HL-60/S4 treated with retinoic acid at 250 ng/mL for 4 days and 3 days (cell line): Measurements from ENCODE around the gene AMN.

Experiments used
- in situ Hi-C: fragments of 300-500 bp; cut with MboI; formaldehyde crosslinking; loops from 2 replicates; pipeline ENCODE4 v1.7.0; 2022; ENCODE audit warnings: low sequenced_read_pairs

AMN gene

GRCh38 chr14:102898776-102899515 is 23.5 kb upstream of the AMN start:
- in situ Hi-C loops, result no loop called here

GRCh38 chr14:102899516-102899900 is 23.0 kb upstream of the AMN start:
- in situ Hi-C loops, result no loop called here

- in situ Hi-C loops, result no loop called here
Observed at GRCh38 chr14:102900631-102901571, 21.6 kb upstream of the AMN start.

- in situ Hi-C loops, result no loop called here
Observed at GRCh38 chr14:102901633-102902032, 20.8 kb upstream of the AMN start.

- in situ Hi-C loops, result no loop called here
Observed at GRCh38 chr14:102902086-102902485, 20.4 kb upstream of the AMN start.

- in situ Hi-C loops, result no loop called here
Observed at GRCh38 chr14:102902523-102903247, 19.8 kb upstream of the AMN start.

GRCh38 chr14:102903248-102903888 is 19.1 kb upstream of the AMN start:
- in situ Hi-C loops, result no loop called here

GRCh38 chr14:102903889-102904512 is 18.5 kb upstream of the AMN start:
- in situ Hi-C loops, result no loop called here

- in situ Hi-C loops, result no loop called here
Observed at GRCh38 chr14:102905116-102906108, 17.1 kb upstream of the AMN start.

- in situ Hi-C loops, result no loop called here
Observed at GRCh38 chr14:102906616-102907302, 15.7 kb upstream of the AMN start.

- in situ Hi-C loops, result no loop called here
Observed at GRCh38 chr14:102907303-102907844, 15.1 kb upstream of the AMN start.

GRCh38 chr14:102907980-102908730 is 14.3 kb upstream of the AMN start:
- in situ Hi-C loops, result no loop called here

GRCh38 chr14:102908766-102909455 is 13.6 kb upstream of the AMN start:
- in situ Hi-C loops, result no loop called here

GRCh38 chr14:102909462-102909861 is 13.0 kb upstream of the AMN start:
- in situ Hi-C loops, result no loop called here

- in situ Hi-C loops, result no loop called here
Observed at GRCh38 chr14:102909911-102910310, 12.6 kb upstream of the AMN start.

GRCh38 chr14:102910442-102910841 is 12.0 kb upstream of the AMN start:
- in situ Hi-C loops, result no loop called here

GRCh38 chr14:102911541-102911951 is 10.9 kb upstream of the AMN start:
- in situ Hi-C loops, result no loop called here
